PFSK-1 (cell line): ENCODE measurements around the gene AGPAT4.

ENCODE experiments used
- POLR2AphosphoS5 ChIP-seq: IDR thresholded peaks from 2 replicates; pipeline ENCODE4 v1.6.1; 2012; ENCODE audit warnings: low read depth, mild to moderate bottlenecking, control low read depth, low read length, moderate library complexity
- REST ChIP-seq, 2 experiments: IDR thresholded peaks; 2 replicates each; pipeline versions ENCODE4 v1.6.1 to v1.8.0; 2011 to 2012; ENCODE audit warnings: low read depth in 2 of 2, low read length in 2 of 2, control low read depth in 1 of 2, inconsistent platforms in 1 of 2, mild to moderate bottlenecking in 1 of 2, moderate library complexity in 1 of 2; ENCODE audit not compliant: insufficient read depth in 1 of 2
- SIN3A ChIP-seq: IDR thresholded peaks from 2 replicates; pipeline ENCODE4 v1.6.1; 2012; ENCODE audit warnings: mild to moderate bottlenecking, low read length, moderate library complexity, borderline replicate concordance; ENCODE audit not compliant: insufficient read depth
- TAF1 ChIP-seq: IDR thresholded peaks from 2 replicates; pipeline ENCODE4 v1.6.1; 2012; ENCODE audit warnings: low read length, control low read depth, borderline replicate concordance; ENCODE audit not compliant: insufficient read depth

GRCh38 chr6:161103475-161103874 is 170.4 kb downstream of the AGPAT4 start:
- TF ChIP-seq SIN3A, result no peak
- no peak for TF ChIP-seq POLR2AphosphoS5
- no peak for TF ChIP-seq TAF1
- TF ChIP-seq REST (IDR thresholded peaks at IDR 0.05; ENCODE audit: insufficient read depth in 1 of 2, low read depth in 2 of 2, low read length in 2 of 2), result no peak
